Right renal cortex interstitium (tissue), 3 donors: ENCODE measurements around the gene PGBD5. TPM values are rescaled to one million over a fixed set of nuclear protein-coding genes. Genes with fewer than 3 reads are reported as not detected.

Source experiments
- DNase-seq, 3 donors: peaks; one replicate each; pipeline ENCODE4 v3.0.0-alpha.2; 2013; ENCODE audit warnings: low read depth in 3 of 3, low spot score in 2 of 3
- polyA plus RNA-seq, 3 donors: library from polyadenylated mRNA; unstranded; fragments of 120-200 nt; gene quantifications; one replicate each; pipeline ENCODE4 v1.2.1, GENCODE V29; 2013; ENCODE audit not compliant: insufficient read length in 3 of 3

The PGBD5 gene
- polyA plus RNA-seq, 3 donors, result 6.0 to 7.2 (median 6.5) TPM

- DNase-seq, result no peak
Measured at GRCh38 chr1:230398856-230399255, 27.3 kb downstream of the PGBD5 start.

DNA sequence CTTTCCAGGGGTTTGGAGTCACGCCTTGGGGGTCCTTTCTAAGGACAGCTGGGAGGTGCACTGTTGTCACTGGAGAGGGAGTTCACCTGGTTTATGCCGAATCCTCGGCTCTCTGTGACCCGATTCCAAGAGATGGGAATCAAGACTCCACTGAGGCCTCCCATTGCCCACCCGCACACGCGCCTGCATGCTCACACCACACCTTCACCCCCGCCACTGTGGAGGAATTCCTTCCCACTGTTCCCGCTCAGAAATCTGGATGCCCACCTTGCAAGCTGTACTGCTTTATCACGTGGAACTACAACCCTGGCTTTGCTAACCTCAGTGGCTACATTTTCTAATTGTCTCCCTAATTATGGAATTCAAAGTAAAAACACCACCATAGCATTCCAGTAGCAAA, 29.2 kb downstream of the PGBD5 start:
- DNase-seq, result no peak

DNA sequence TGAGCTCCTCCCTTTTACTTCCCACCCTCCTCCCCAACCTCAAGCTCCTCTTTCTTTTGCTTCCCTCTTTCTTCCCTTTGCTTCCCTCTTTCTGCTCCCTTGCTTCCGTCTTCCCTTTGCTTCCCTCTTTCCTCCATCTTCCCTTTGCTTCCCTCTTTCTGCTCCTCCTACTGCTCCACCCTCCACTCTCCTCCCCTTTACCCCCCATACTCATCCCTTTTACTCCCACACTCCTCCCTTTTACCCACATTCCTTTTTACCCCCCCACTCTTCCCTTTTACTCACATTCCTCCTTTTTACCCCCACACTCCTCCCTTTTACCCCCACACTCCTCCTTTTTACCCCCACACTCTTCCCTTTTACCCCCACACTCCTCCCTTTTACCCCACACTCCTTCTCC, 30.2 kb downstream of the PGBD5 start:
- DNase-seq, result no peak

DNA sequence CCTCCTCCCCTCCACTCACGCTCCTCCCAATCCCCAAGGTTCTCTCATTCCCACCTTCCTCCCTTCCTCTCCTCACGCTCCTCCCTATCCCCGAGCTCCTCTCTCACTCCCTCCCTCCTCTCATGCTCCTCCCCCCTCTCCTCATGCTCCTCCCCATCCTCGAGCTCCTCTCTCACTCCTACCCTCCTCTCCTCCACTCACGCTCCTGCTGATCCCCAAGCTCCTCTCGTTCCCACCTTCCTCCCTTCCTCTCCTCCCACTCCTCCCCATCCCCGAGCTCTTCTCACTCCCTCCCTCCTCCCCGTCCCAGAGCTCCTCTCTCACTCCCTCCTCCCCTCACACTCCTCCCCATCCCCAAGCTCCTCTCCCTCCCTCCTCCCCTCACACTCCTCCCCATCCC, 31.4 kb downstream of the PGBD5 start:
- DNase-seq, result no peak

GRCh38 chr1:230394134-230394533, 32.0 kb downstream of the PGBD5 start:
- DNase-seq, result no peak

GRCh38 chr1:230393722-230394121, 32.4 kb downstream of the PGBD5 start:
- DNase-seq, result no peak

DNA sequence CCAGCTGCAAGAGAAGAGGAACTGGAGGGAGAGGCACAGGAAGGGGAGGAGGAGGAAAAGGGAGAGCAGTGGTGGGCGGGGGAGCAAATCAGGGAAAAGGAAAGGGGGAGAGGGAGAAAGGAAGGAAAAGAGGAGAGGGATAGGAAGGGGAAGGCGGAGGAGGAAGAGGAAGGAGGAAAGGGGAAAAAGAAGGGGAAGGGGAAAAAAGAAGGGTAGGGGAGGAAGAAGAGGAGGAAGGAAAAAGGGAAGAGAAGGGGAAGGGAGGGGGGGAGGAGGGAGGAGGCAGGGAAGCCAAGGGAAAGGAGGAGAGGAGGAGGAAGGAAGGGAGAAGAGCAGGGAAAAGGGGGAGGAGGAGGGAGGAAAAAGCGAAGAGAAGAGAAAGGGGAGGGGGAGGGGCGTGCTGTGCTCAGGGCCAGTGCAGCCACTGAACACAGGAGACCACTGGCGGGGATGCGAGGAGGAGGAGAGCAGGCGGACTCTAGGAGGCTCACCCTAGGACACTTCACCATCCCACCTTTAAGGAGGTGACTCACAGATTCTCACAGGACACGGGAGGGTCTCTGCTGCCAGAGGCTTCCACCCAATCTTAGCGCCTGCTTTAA, 33.1 kb downstream of the PGBD5 start:
- DNase-seq, result no peak

DNA sequence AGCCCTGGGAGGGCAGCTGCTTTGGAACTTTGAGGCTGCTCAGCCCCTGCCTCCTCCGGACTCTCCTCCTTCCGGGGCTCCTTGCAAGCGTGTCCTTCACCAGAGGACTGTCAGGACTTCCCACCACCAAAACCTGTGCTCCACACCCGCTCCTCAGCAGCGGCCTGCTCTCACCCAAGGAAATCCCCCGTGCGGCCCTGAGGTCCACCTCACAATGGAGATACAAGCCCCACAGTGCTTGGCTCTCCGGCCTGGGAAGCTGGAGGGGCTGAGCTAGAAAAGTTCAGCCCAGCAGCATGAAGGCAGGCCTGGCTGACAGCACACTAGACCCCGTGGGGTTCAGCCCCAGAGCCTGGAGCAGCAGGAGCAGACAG, 33.6 kb downstream of the PGBD5 start:
- DNase-seq, result no peak

DNA sequence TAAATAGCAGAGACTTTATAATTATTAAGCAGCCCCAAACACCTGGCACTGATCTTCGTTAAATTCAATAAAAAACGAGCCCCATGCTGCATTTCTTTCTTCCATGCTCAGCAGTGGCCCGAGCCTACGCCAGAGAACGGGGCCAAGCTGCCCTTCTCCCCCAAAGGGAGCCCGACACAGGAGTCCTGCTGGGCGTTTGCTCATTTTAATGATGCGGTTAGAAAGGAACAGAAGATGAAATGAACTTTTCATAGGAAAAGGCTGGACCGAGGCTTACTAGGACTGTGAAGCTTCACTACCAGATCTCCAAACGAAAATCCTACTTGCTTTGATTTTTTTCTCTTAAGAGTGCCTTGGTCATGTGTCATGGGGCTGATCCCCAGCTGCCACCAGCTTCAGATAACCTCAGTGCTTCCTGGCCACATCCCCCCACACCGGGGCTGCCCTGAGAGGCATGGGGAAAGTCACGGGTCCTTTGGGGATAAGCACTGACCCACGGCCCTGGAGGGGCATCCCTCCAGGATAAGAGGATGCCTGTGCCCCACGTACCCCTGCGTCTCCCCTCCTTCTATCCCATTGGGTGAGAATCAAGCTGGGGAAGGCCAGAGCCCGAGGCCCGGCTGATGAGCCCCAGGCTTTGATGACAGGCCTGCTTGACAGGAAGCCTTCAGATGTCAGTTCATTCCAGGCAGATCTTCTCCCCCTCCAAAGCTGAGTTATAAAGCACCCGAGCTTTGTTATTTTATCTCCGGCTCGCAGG, 34.2 kb downstream of the PGBD5 start:
- no peak for DNase-seq

DNA sequence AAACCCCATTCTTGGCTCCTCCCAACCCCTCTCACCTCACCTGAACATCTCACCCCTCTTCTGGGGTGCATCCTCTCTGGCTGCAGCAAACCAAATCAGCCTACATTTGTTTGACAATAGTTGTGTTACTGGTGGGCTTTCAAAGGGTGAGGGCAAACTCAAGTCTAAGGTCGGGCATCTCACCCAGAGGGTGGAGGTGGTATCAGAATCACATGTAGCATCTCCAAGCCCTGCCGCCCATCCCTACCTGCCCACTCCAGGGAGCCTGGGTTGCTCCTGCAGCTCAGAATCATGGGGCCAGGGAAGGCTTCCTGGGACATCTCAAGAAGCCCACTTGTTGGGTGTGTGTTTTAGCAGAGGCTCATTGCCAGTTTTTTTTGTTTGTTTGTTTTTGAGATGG, 35.8 kb downstream of the PGBD5 start:
- no peak for DNase-seq

- DNase-seq, result no peak
Measured at GRCh38 chr1:230387876-230388275, 38.3 kb downstream of the PGBD5 start.

DNA sequence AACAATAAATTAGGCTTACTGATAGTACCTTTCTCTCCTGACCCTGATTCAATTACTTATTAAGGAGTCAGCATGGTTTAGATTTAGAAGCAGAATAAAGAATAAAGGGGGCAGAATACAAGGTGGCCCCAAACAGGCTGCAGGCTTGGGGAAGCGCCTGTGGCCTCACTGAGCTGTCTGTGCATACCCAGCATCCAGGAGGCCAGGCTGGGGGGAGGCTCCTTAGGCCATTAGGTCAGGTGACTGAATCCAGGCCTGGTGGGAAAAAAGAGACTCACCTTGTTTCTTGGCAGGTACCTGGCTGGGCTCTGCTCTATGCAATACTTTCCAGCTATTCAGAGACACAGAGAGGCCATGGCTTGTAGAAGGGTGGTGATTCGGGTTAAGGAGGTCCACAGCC, 38.8 kb downstream of the PGBD5 start:
- DNase-seq, result no peak

DNA sequence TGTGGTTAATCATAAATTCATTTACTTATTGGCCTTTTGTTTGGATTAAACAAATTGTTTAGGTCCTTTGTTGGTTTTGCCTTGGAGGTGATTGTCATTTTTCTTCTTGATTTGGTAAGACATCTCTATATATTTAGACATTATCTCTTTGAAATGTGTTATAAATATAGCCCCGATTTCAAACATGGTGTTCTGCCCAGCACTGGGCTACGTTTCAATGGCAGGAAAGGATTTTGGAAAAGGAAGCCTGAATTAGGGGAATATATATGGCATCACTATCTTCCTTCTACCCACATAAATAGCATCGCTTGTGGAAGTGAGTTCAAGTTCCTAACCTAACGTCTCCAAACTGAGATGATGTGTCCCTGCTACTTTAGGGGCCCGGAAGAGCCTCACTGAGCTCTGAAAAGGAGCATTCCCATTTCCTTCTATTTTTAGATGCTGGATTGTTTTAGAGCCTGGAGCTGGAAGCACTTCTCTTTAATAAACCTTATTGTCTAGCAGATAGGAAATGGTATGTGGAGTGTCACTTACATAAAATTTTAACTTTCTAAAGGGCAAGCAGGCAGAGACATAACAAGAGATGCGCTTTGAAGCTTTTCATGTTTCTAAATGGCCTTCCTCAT, 39.4 kb downstream of the PGBD5 start:
- DNase-seq, result no peak

GRCh38 chr1:230385930-230386329, 40.2 kb downstream of the PGBD5 start:
- DNase-seq, result no peak

DNA sequence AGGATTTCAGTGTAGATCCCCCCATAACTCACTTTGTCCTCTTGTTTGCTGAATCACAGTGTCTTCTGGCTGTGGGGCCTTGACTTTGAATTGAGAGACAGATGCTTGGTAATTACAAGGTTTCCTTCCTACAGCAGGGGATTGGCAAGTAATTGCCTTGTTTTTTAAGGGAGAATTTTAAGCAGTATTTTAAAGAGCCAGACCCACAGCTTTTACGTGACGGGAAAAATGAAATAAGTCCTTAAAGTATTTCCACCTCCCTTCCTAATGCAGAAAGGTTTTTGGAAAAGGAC, 41.0 kb downstream of the PGBD5 start:
- DNase-seq, result no peak

- no peak for DNase-seq
Measured at GRCh38 chr1:230384380-230385157, 41.6 kb downstream of the PGBD5 start.

DNA sequence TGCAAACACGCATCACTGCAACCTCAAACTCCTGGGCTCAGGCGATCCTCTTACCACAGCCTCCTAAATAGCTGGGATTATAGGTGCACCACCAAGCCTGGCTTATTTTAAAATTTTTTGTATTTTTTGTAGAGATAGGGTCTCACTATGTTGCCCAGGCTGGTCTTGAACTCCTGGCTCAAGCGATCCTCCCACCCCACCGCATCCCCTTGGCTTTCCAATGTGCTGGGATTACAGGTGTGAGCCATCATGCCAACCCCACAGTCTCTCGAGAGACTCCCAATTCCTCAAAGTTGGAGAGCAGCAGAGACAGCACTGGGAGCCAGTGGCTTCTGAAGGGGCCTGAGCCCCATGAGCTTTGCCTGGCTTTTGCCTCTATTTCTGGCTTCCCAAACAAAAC, 42.7 kb downstream of the PGBD5 start:
- DNase-seq, result no peak

- DNase-seq, result peak in 1 of 3 donors; percentile 27
Measured at GRCh38 chr1:230382001-230382491, 44.1 kb downstream of the PGBD5 start.

DNA sequence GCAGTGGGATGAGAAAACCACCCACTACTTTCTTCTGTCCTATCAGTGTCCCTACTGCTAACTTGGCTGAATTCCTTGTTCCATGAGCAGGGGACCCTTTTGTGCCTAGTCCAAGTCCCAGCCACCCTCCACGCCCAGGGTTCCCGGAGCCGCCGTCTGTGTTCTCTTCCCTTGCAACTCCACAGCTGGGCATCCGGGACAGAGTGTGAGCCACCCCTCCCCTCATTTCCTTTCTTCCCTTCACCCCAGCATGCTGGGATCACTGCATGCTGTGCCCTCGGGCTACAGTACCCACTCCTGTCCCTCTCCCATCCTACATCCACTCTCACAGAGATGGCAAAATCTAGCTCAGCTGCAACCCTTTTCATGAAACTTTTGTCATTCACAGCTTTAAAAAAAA, 44.5 kb downstream of the PGBD5 start:
- DNase-seq, result no peak

DNA sequence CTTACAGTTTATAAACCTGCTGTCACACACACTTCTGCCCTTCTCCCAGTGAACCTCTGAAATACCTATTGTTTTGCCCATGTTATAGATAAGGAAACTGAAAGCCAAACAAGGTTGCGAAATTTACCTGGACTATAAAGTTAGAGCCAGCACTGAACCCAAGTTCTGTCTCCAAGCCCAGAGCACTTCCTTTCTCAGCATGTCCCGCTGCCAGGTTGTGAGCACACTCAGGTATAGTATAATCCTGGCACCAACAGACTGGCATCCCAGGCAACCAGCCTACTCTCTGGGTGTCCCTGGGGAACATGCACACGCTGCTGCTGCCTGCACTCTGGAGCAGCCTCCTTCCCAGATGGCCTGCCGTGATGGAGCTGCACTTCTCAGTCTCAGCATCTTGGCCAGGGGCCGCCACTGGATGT, 45.1 kb downstream of the PGBD5 start:
- DNase-seq, result no peak

DNA sequence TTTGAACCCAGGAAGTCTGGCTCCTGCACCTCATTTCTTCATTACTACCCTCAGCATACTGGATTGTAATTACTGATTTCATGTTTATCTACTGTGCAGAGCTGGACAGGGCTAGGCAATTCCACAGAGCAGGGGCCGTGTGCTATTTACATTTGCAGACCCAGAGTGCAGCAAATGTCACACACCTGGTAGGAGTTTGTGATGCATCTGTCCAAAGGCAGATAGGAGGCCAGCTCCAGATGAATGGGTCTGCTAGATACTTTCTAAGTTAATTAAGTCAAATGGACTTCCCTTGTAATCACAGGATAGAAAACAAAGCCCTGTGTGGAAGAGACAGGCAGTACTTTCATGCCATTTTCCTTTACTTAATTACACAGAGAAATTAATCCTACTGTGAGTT, 46.2 kb downstream of the PGBD5 start:
- DNase-seq, result no peak
